ENCODE measurements around the gene TTLL1.

Gene TTLL1

GRCh38 chr22:43088984-43089717 is at the start of gene TTLL1:
TTLL1 (minus strand) TSS chr22:43089391; CDS start chr22:43075586, 13,805 bp downstream.
- TF ChIP-seq CTCF (IDR thresholded peaks at IDR 0.05; ENCODE audit: control insufficient read depth, extremely low read depth, insufficient read depth) = no peak
- peak within 1 kb of the TSS; percentile 60 for H3K4me3 ChIP-seq (ENCODE audit: low read depth, low read length)
- DNase-seq (ENCODE audit: low read depth) = peak; percentile 67

- DNase-seq (ENCODE audit: low read depth) = no peak
- no peak for TF ChIP-seq CTCF (IDR thresholded peaks at IDR 0.05; ENCODE audit: control insufficient read depth, extremely low read depth, insufficient read depth)
- no peak overlapping the region for H3K4me3 ChIP-seq (ENCODE audit: low read depth, low read length)
Measured at GRCh38 chr22:43136801-43137200, 47.6 kb upstream of the TTLL1 start.

- no peak overlapping the region for H3K4me3 ChIP-seq (ENCODE audit: low read depth, low read length)
- TF ChIP-seq CTCF (IDR thresholded peaks at IDR 0.05; ENCODE audit: control insufficient read depth, extremely low read depth, insufficient read depth) = peak; percentile 52
- DNase-seq (ENCODE audit: low read depth) = no peak
Measured at GRCh38 chr22:43136255-43136654, 47.1 kb upstream of the TTLL1 start.

DNA sequence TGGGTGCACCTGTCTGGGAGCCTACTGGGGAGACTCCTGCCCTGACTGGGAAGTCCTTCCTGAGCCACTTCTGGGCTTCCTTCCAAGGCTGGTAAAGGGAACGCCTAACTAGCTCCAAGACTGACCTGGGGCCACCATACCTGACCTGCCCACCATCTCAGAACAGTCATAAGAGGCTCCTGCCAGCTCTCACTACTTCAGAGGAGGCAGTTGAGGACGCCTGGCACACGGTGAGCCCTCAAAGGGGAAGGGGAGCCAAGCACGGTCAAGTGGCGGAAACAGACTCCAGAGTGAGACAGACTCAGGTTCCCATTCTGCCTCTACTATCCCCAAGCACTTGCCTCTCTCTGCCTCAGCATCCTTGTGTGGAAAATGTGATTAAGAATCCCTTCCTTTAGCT is 46.4 kb upstream of the TTLL1 start:
- no peak for TF ChIP-seq CTCF (IDR thresholded peaks at IDR 0.05; ENCODE audit: control insufficient read depth, extremely low read depth, insufficient read depth)
- DNase-seq (ENCODE audit: low read depth) = no peak
- H3K4me3 ChIP-seq (ENCODE audit: low read depth, low read length) = no peak overlapping the region

GRCh38 chr22:43134553-43134952 is 45.4 kb upstream of the TTLL1 start:
- no peak overlapping the region for H3K4me3 ChIP-seq (ENCODE audit: low read depth, low read length)
- no peak for DNase-seq (ENCODE audit: low read depth)
- TF ChIP-seq CTCF (IDR thresholded peaks at IDR 0.05; ENCODE audit: control insufficient read depth, extremely low read depth, insufficient read depth) = no peak

DNA sequence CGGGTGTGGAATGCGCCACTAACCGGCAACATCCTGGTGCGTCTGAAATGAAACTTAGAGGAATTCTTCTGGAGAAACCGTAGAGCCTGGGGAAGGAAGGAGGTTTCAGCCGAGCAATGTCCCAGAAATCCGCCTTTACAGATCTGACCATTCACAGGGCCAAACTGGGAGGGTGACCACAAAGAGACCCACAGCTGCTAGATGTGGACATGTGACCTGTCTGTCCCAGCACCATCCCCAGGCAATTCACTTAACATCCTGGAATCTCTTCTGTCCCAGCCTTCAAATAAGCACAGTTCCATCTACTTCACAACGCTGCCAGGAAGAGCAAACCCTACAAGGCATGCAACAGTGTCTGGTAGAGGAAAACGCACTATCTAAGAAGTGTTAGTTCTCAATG is 44.2 kb upstream of the TTLL1 start:
- no peak for TF ChIP-seq CTCF (IDR thresholded peaks at IDR 0.05; ENCODE audit: control insufficient read depth, extremely low read depth, insufficient read depth)
- no peak for DNase-seq (ENCODE audit: low read depth)
- H3K4me3 ChIP-seq (ENCODE audit: low read depth, low read length) = no peak overlapping the region

Data from LNCaP clone FGC (cell line).